Mesenchymal stem cell (in vitro differentiated cells and primary cell): ENCODE measurements around the gene ATG4B.

ENCODE experiments used
- DNase-seq: peaks from one replicate; pipeline ENCODE4 v3.0.0-alpha.2; 2013
- H2AFZ ChIP-seq: one replicate; pipeline ENCODE4 v1.6.1; 2013; ENCODE audit warnings: low read depth, mild to moderate bottlenecking, control low read depth, inconsistent platforms, low read length, moderate library complexity
- H2AK5ac ChIP-seq: 2 replicates; pipeline ENCODE4 v1.6.1; 2013; ENCODE audit warnings: low read length, moderate library complexity, mild to moderate bottlenecking, inconsistent platforms; ENCODE audit not compliant: severe bottlenecking
- H2BK120ac ChIP-seq: one replicate; pipeline ENCODE4 v1.6.1; 2013; ENCODE audit warnings: low read depth, mild to moderate bottlenecking, inconsistent platforms, low read length, moderate library complexity
- H2BK12ac ChIP-seq, 2 experiments: one replicate each; pipeline ENCODE4 v1.6.1; 2013; ENCODE audit warnings: inconsistent platforms in 2 of 2, low read length in 2 of 2, mild to moderate bottlenecking in 2 of 2, moderate library complexity in 2 of 2, control low read depth in 1 of 2
- H2BK15ac ChIP-seq: one replicate; pipeline ENCODE4 v1.6.1; 2013; ENCODE audit warnings: mild to moderate bottlenecking, low read depth, inconsistent platforms; ENCODE audit not compliant: poor library complexity, severe bottlenecking
- H2BK5ac ChIP-seq: 2 replicates; pipeline ENCODE4 v1.6.1; 2013; ENCODE audit warnings: low read depth, mild to moderate bottlenecking, low read length, control low read depth, inconsistent platforms; ENCODE audit not compliant: poor library complexity, severe bottlenecking
- H3K14ac ChIP-seq, 2 experiments: one replicate each; pipeline ENCODE4 v1.6.1; 2013; ENCODE audit warnings: inconsistent platforms in 2 of 2, low read length in 2 of 2, control low read depth in 1 of 2, mild to moderate bottlenecking in 1 of 2, moderate library complexity in 1 of 2
- H3K18ac ChIP-seq, 2 experiments: one replicate each; pipeline ENCODE4 v1.6.1; 2013; ENCODE audit warnings: inconsistent platforms in 2 of 2, low read length in 2 of 2, control low read depth in 1 of 2, low read depth in 1 of 2, mild to moderate bottlenecking in 1 of 2
- H3K23ac ChIP-seq, 2 experiments: one replicate each; pipeline ENCODE4 v1.6.1; 2013; ENCODE audit warnings: inconsistent platforms in 2 of 2, low read length in 2 of 2, mild to moderate bottlenecking in 2 of 2, moderate library complexity in 2 of 2, control low read depth in 1 of 2
- H3K27ac ChIP-seq: 2 replicates; pipeline ENCODE4 v1.5.1; 2013; ENCODE audit warnings: mild to moderate bottlenecking, moderate library complexity, low read length, control low read depth, inconsistent platforms; ENCODE audit not compliant: poor library complexity, severe bottlenecking
- H3K27me3 ChIP-seq, 2 experiments: 2 replicates each; pipeline versions ENCODE4 v1.6.1 to v1.7.0; 2013; ENCODE audit warnings: low read length in 2 of 2, mild to moderate bottlenecking in 2 of 2, moderate library complexity in 2 of 2, control low read depth in 1 of 2, inconsistent platforms in 1 of 2; ENCODE audit not compliant: control insufficient read depth in 1 of 2, insufficient read depth in 1 of 2
- H3K36me3 ChIP-seq, 2 experiments: 2 replicates each; pipeline versions ENCODE4 v1.6.1 to v1.7.0; 2013; ENCODE audit warnings: low read length in 2 of 2, control low read depth in 1 of 2, inconsistent platforms in 1 of 2, low read depth in 1 of 2, mild to moderate bottlenecking in 1 of 2; ENCODE audit not compliant: insufficient read depth in 2 of 2, control insufficient read depth in 1 of 2
- H3K4ac ChIP-seq, 2 experiments: one replicate each; pipeline ENCODE4 v1.6.1; 2013; ENCODE audit warnings: inconsistent platforms in 2 of 2, low read length in 2 of 2, mild to moderate bottlenecking in 2 of 2, moderate library complexity in 2 of 2, control low read depth in 1 of 2, low read depth in 1 of 2
- H3K4me1 ChIP-seq: 2 replicates; pipeline ENCODE4 v1.6.1; 2013; ENCODE audit warnings: low read depth, low read length, control low read depth; ENCODE audit not compliant: control insufficient read depth, insufficient read depth
- H3K4me2 ChIP-seq: 2 replicates; pipeline ENCODE4 v1.6.1; 2013; ENCODE audit warnings: low read length, mild to moderate bottlenecking, inconsistent platforms; ENCODE audit not compliant: poor library complexity, severe bottlenecking
- H3K4me3 ChIP-seq, 2 experiments: 2 replicates each; pipeline versions ENCODE4 v1.5.1 to v1.7.0; 2013; ENCODE audit warnings: low read length in 2 of 2, mild to moderate bottlenecking in 2 of 2, control low read depth in 1 of 2, low read depth in 1 of 2; ENCODE audit not compliant: insufficient read depth in 1 of 2
- H3K79me1 ChIP-seq: replicated peaks from 2 replicates; pipeline ENCODE4 v1.6.1; 2013; ENCODE audit warnings: mild to moderate bottlenecking, control low read depth, low read length, inconsistent platforms; ENCODE audit not compliant: poor library complexity, severe bottlenecking
- H3K9ac ChIP-seq: 2 replicates; pipeline ENCODE4 v1.7.0; 2013; ENCODE audit warnings: mild to moderate bottlenecking, low read length, moderate library complexity
- H3K9me3 ChIP-seq: 2 replicates; pipeline ENCODE4 v1.7.0; 2013; ENCODE audit warnings: mild to moderate bottlenecking, low read length; ENCODE audit not compliant: control insufficient read depth
- H4K8ac ChIP-seq: one replicate; pipeline ENCODE4 v1.6.1; 2013; ENCODE audit warnings: inconsistent platforms, mild to moderate bottlenecking, low read length, moderate library complexity
- H4K91ac ChIP-seq: one replicate; pipeline ENCODE4 v1.6.1; 2013; ENCODE audit warnings: mild to moderate bottlenecking, low read length, inconsistent platforms
- WGBS: methylation state at CpG from one replicate; pipeline ENCODE4 v1.1.7; 2013; ENCODE audit warnings: mixed read lengths; 5-methylcytosine and 5-hydroxymethylcytosine counted together

ATG4B gene

DNA sequence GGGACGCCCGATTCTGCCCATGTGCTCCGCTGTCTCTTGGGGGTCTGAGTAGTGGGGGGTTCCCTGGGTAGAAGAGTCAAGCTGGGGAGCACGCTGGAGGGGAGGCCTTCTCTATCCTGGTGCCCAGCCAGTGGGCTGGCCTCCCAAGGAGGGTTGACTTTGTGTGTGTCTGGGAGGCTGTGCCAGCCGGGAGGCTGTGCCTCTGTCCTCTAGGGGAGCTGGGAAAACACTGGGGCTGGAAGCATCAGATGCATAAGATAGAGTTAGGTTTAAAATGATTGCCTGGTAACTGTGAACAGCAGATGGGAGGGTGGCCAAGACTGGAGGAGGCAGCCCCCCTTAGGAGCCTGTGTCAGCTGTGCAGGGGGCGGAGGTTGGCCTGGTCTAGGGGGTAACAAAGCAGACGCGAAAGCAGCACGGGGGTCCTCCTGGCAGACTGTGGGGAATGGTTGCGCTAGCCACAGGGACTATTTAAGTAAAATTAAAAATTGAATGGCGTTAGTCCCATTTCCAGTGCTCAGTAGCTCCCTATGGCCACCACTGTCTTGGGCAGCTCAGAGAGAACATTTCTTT is 65.6 kb downstream of the ATG4B start:
- peaks cover 14% of the 10 kb centered on the region for H3K4me1 ChIP-seq
- H3K23ac ChIP-seq: no peak overlapping the region
- 63% methylated on average over 11 of the region's 11 CpGs for WGBS
- H3K9me3 ChIP-seq: peaks cover 4% of the 10 kb centered on the region
- H3K36me3 ChIP-seq: peaks cover 32% of the 10 kb centered on the region in 2 experiments
- H3K4me2 ChIP-seq: peak overlapping the region; percentile 99
- H4K8ac ChIP-seq: peak overlapping the region; percentile 82
- no peak overlapping the region for H2BK15ac ChIP-seq
- H3K14ac ChIP-seq: peak overlapping the region; percentile 86 to 87
- H3K18ac ChIP-seq: peak overlapping the region; percentile 70 to 84
- peak overlapping the region; percentile 85 for H2BK120ac ChIP-seq
- H3K4me3 ChIP-seq: peak overlapping the region; percentile 86 to 94
- H4K91ac ChIP-seq: peak overlapping the region; percentile 68
- no peak overlapping the region for H2BK12ac ChIP-seq
- H3K27me3 ChIP-seq: no peaks in the 10 kb centered on the region
- no peak overlapping the region for H2AFZ ChIP-seq
- H3K27ac ChIP-seq: no peak overlapping the region
- no peak overlapping the region for H2BK5ac ChIP-seq
- no peak for DNase-seq
- H3K9ac ChIP-seq: peak overlapping the region; percentile 85
- H3K4ac ChIP-seq: no peak overlapping the region
- H3K79me1 ChIP-seq: peaks cover 30% of the 10 kb centered on the region
- H2AK5ac ChIP-seq: no peak overlapping the region

DNA sequence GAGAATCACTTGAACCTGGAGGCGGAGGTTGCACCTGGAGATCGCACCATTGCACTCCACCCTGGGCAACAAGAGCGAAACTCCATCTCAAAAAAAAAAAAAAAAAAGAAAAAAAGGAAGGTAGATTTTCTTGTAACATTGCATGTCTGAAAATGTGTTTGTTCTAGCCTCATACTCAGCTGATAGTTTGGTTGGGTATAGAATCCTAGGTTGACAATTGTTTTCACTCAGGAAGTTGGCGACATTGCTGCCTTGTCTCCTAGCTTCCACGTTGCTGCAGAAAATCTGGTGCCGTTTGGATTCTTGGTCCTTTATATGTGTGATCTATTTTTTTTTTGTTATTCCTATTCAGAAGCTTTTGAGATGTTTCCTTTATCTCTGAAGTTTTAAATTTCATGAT is 69.0 kb downstream of the ATG4B start:
- Histone ChIP-seq H3K4me1 (peaks cover 8% of the 10 kb centered on the region), H2BK15ac (no peak overlapping the region), H3K23ac (no peak overlapping the region), H3K4me3 (no peak overlapping the region), H3K18ac (no peak overlapping the region), H3K4me2 (no peak overlapping the region), H3K27ac (no peak overlapping the region), H2BK5ac (no peak overlapping the region), H3K14ac (no peak overlapping the region), H3K79me1 (peaks cover 32% of the 10 kb centered on the region), H3K27me3 (no peaks in the 10 kb centered on the region), H4K8ac (no peak overlapping the region), H4K91ac (no peak overlapping the region), H3K9me3 (peaks cover 4% of the 10 kb centered on the region), H2BK120ac (no peak overlapping the region), H2AFZ (no peak overlapping the region), H2BK12ac (no peak overlapping the region), H3K4ac (no peak overlapping the region), H3K36me3 (peaks cover 56 to 61% of the 10 kb centered on the region in 2 experiments), H2AK5ac (no peak overlapping the region), H3K9ac (no peak overlapping the region)
- WGBS: 100% methylated on average over 3 of the region's 6 CpGs
- DNase-seq: no peak

DNA sequence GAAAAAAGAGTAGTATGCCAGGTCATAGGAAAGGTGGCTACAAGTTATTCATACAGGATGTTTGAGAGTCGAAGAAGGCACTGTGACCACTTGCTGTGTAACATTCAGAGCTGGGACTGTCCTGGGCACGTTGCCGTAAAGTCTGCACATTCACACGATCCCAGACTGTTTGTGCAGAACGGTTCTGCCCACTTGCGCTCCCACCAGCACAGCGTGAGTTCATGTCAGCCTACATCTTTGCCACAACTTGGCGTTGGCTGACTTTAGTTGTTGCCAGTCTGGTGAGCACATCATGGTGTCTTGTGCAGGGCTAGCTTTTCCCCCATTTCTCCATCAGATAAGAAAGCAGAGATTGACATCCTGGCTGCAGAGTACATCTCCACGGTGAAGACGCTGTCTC is 71.4 kb downstream of the ATG4B start:
- Histone ChIP-seq H3K18ac (no peak overlapping the region), H2AFZ (no peak overlapping the region), H2BK12ac (no peak overlapping the region), H3K4me2 (no peak overlapping the region), H3K23ac (no peak overlapping the region), H3K4me1 (no peaks in the 10 kb centered on the region), H3K4me3 (no peak overlapping the region), H3K9ac (no peak overlapping the region), H3K4ac (no peak overlapping the region), H2BK5ac (no peak overlapping the region), H3K79me1 (peaks cover 22% of the 10 kb centered on the region), H3K9me3 (peaks cover 6% of the 10 kb centered on the region), H4K91ac (no peak overlapping the region), H2BK15ac (no peak overlapping the region), H3K36me3 (peaks cover 76 to 80% of the 10 kb centered on the region in 2 experiments), H3K14ac (no peak overlapping the region), H3K27ac (no peak overlapping the region), H2BK120ac (no peak overlapping the region), H4K8ac (no peak overlapping the region), H3K27me3 (no peaks in the 10 kb centered on the region), H2AK5ac (no peak overlapping the region)
- no peak for DNase-seq
- WGBS: 90% methylated on average over 10 of the region's 10 CpGs

DNA sequence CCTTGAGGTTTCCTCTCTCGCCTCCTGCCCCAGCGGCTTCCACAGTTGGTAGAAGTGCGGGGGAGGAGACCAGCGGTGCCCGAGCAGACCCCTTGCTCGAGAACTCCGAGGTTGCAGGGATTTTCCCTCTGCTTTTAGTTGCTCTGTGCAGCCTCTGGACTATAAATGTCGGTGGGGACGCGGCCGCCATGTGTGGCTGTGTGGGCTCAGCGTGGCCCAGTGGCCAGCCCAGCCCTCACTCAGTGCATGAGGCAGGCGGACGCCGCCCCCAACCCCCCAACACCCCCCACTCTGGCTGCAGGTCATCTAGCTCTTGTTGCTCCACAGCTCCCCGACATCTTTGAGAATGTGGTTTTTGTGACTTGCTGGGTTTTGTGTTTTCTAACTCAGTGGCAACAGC is 81.6 kb downstream of the ATG4B start:
- no peak overlapping the region for H3K23ac ChIP-seq
- H2BK15ac ChIP-seq: no peak overlapping the region
- H3K9ac ChIP-seq: no peak overlapping the region
- H3K4me2 ChIP-seq: no peak overlapping the region
- no peak overlapping the region for H4K91ac ChIP-seq
- H3K27ac ChIP-seq: no peak overlapping the region
- H3K9me3 ChIP-seq: peaks cover 11% of the 10 kb centered on the region
- H3K14ac ChIP-seq: no peak overlapping the region
- H2BK5ac ChIP-seq: no peak overlapping the region
- H3K4ac ChIP-seq: no peak overlapping the region
- no peak overlapping the region for H2AFZ ChIP-seq
- DNase-seq: no peak
- WGBS: 98% methylated on average over 14 of the region's 16 CpGs
- no peak overlapping the region for H4K8ac ChIP-seq
- peaks cover 62 to 80% of the 10 kb centered on the region in 2 experiments for H3K36me3 ChIP-seq
- H3K79me1 ChIP-seq: peaks cover 34% of the 10 kb centered on the region
- H3K18ac ChIP-seq: no peak overlapping the region
- H2BK12ac ChIP-seq: no peak overlapping the region
- H3K27me3 ChIP-seq: no peaks in the 10 kb centered on the region
- no peak overlapping the region for H2BK120ac ChIP-seq
- H2AK5ac ChIP-seq: no peak overlapping the region
- no peaks in the 10 kb centered on the region for H3K4me1 ChIP-seq
- no peak overlapping the region for H3K4me3 ChIP-seq
